GM23338 (cell line): ENCODE measurements around the gene GTF2E1. TPM values are rescaled to one million over a fixed set of nuclear protein-coding genes. Genes with fewer than 3 reads are reported as not detected.

Experiments
- ATAC-seq: fragments of 200-7000 bp; cut with Tn5 transposase; 3 replicates; pipeline ENCODE4 v1.9.1; 2020
- DNase-seq: peaks from one replicate; pipeline ENCODE4 v3.0.0-alpha.2; 2015; ENCODE audit warnings: low spot score
- H2AFZ ChIP-seq: fragments of 200-600 bp; sonication (generic); 2 replicates; pipeline ENCODE4 v1.8.0; 2016; ENCODE audit warnings: antibody characterized with exemption, mild to moderate bottlenecking, moderate library complexity
- H3F3A ChIP-seq: fragments of 200-600 bp; sonication (generic); replicated peaks from 2 replicates; pipeline ENCODE4 v1.8.0; 2017; ENCODE audit warnings: antibody characterized with exemption, mixed run types, low read depth
- H3K27ac ChIP-seq: fragments of 200-600 bp; sonication (generic); 2 replicates; pipeline ENCODE4 v1.6.1; 2016; ENCODE audit warnings: low read depth
- H3K27me3 ChIP-seq: fragments of 200-600 bp; sonication (generic); 2 replicates; pipeline ENCODE4 v1.8.0; 2016; ENCODE audit warnings: mild to moderate bottlenecking, mixed run types, moderate library complexity; ENCODE audit not compliant: insufficient read depth
- H3K36me3 ChIP-seq: fragments of 200-600 bp; sonication (generic); 2 replicates; pipeline ENCODE4 v1.8.0; 2016; ENCODE audit warnings: mild to moderate bottlenecking; ENCODE audit not compliant: insufficient read depth
- H3K4me1 ChIP-seq: fragments of 200-600 bp; sonication (generic); 2 replicates; pipeline ENCODE4 v1.8.0; 2016; ENCODE audit warnings: mild to moderate bottlenecking, moderate library complexity; ENCODE audit not compliant: insufficient read depth
- H3K4me2 ChIP-seq: fragments of 200-600 bp; sonication (generic); 2 replicates; pipeline ENCODE4 v1.7.1; 2017; ENCODE audit warnings: mixed run types
- H3K4me3 ChIP-seq: fragments of 200-600 bp; sonication (generic); 2 replicates; pipeline ENCODE4 v1.6.1; 2016; ENCODE audit warnings: mixed run types
- H3K79me2 ChIP-seq: fragments of 200-600 bp; sonication (generic); replicated peaks from 2 replicates; pipeline ENCODE4 v1.8.0; 2017; ENCODE audit warnings: mild to moderate bottlenecking; ENCODE audit not compliant: insufficient read depth
- H3K9me2 ChIP-seq: fragments of 200-600 bp; sonication (generic); 2 replicates; pipeline ENCODE4 v1.8.0; 2017; ENCODE audit not compliant: insufficient read depth
- H4K20me1 ChIP-seq: fragments of 200-600 bp; sonication (generic); replicated peaks from 2 replicates; pipeline ENCODE4 v1.8.0; 2017; ENCODE audit warnings: mild to moderate bottlenecking; ENCODE audit not compliant: insufficient read depth
- H3K27ac Mint-ChIP-seq: 2 replicates; pipeline ENCODE4 v1.8.0; 2020; ENCODE audit warnings: inconsistent platforms, mild to moderate bottlenecking, moderate library complexity, mixed read lengths
- H3K27me3 Mint-ChIP-seq: 3 replicates; pipeline ENCODE4 v1.8.0; 2022; ENCODE audit warnings: low read depth, mild to moderate bottlenecking, moderate library complexity, mixed read lengths, inconsistent platforms; ENCODE audit not compliant: insufficient read depth, poor library complexity
- H3K36me3 Mint-ChIP-seq: 3 replicates; pipeline ENCODE4 v1.8.0; 2021; ENCODE audit warnings: low read depth, mild to moderate bottlenecking, inconsistent platforms, moderate library complexity, mixed read lengths
- H3K4me1 Mint-ChIP-seq: 3 replicates; pipeline ENCODE4 v1.8.0; 2020; ENCODE audit warnings: mild to moderate bottlenecking, inconsistent platforms, mixed read lengths
- H3K4me3 Mint-ChIP-seq: 3 replicates; pipeline ENCODE4 v1.8.0; 2021; ENCODE audit warnings: moderate library complexity, mild to moderate bottlenecking, inconsistent platforms, mixed read lengths
- H3K9me3 Mint-ChIP-seq: 3 replicates; pipeline ENCODE4 v1.8.0; 2020; ENCODE audit warnings: moderate library complexity, mild to moderate bottlenecking, inconsistent platforms, mixed read lengths
- CREB1 ChIP-seq: fragments of 250-450 bp; sonication (Bioruptor Pico); IDR thresholded peaks from 2 replicates; pipeline ENCODE4 v1.5.0; 2020; ENCODE audit warnings: low read depth, mild to moderate bottlenecking, moderate library complexity
- CTCF ChIP-seq, 2 experiments: fragments of 200-600 bp in 1 of 2; sonication (generic) in 1 of 2; conservative IDR thresholded peaks; 2 replicates each; pipeline versions ENCODE4 v1.5.1 to v1.6.1; 2016 to 2017; ENCODE audit warnings: antibody characterized with exemption in 2 of 2, low read depth in 2 of 2, mild to moderate bottlenecking in 2 of 2, moderate library complexity in 1 of 2
- ETS1 ChIP-seq: IDR thresholded peaks from 2 replicates; pipeline ENCODE4 v1.6.1; 2016; ENCODE audit warnings: antibody characterized with exemption
- EZH2 ChIP-seq: fragments of 200-600 bp; sonication (generic); IDR thresholded peaks from one replicate; pipeline ENCODE4 v1.8.0; 2017; ENCODE audit warnings: antibody characterized with exemption, mild to moderate bottlenecking, low read depth; ENCODE audit not compliant: unreplicated experiment
- EZH2phosphoT487 ChIP-seq: fragments of 200-600 bp; sonication (generic); IDR thresholded peaks from one replicate; pipeline ENCODE4 v1.8.1; 2018; ENCODE audit warnings: antibody characterized with exemption; ENCODE audit not compliant: unreplicated experiment
- REST ChIP-seq: IDR thresholded peaks from one replicate; pipeline ENCODE4 v1.6.1; 2018; ENCODE audit warnings: antibody characterized with exemption; ENCODE audit not compliant: unreplicated experiment
- ZNF114 ChIP-seq: fragments of 250-450 bp; sonication (Bioruptor Pico); IDR thresholded peaks from 2 replicates; pipeline ENCODE4 v1.5.0; 2020; ENCODE audit warnings: mild to moderate bottlenecking, moderate library complexity
- ZNF331 ChIP-seq: fragments of 250-450 bp; sonication (Bioruptor Pico); IDR thresholded peaks from 2 replicates; pipeline ENCODE4 v1.5.0; 2020; ENCODE audit warnings: low read depth, mild to moderate bottlenecking, moderate library complexity
- polyA plus RNA-seq: library from polyadenylated mRNA; unstranded; fragments of >200 nt; fragmentation: Nextera tagmentation; extraction: Ambion mirVana; gene quantifications from 2 replicates; pipeline ENCODE4 v1.2.1, GENCODE V29; 2016
- total RNA-seq: library from RNA; depleted of rRNA; stranded (reverse); fragments of >200 nt; shearing (Covaris generic); gene quantifications from 2 replicates; pipeline ENCODE4 v1.2.3, GENCODE V29; 2014

Gene GTF2E1
- total and polyA plus RNA-seq, 2 experiments from 2014 or later = 24.3 to 69.0 TPM

GRCh38 chr3:120793601-120794000, 51.1 kb downstream of the GTF2E1 start (continued):
- TF ChIP-seq REST = no peak
- TF ChIP-seq EZH2 = no peak
- TF ChIP-seq ZNF114 (CRISPR knock-in tag) = no peak
- no peak for TF ChIP-seq EZH2phosphoT487
- TF ChIP-seq ETS1 = no peak
- TF ChIP-seq CREB1 (CRISPR knock-in tag) = no peak
- no peak for TF ChIP-seq CTCF (conservative IDR thresholded peaks at IDR 0.05; ENCODE audit: low read depth in 2 of 2)

GRCh38 chr3:120795017-120795648, 52.6 kb downstream of the GTF2E1 start:
- no peaks in the 10 kb centered on the region for H3K36me3 Mint-ChIP-seq
- Histone ChIP-seq H3K27ac (no peak overlapping the region), H3K27me3 (no peaks in the 10 kb centered on the region), H3K4me2 (no peak overlapping the region), H3K4me1 (peaks cover 23% of the 10 kb centered on the region), H3K4me3 (no peak overlapping the region), H4K20me1 (no peaks in the 10 kb centered on the region), H2AFZ (no peak overlapping the region), H3K79me2 (no peaks in the 10 kb centered on the region), H3K9me2 (peaks cover 4% of the 10 kb centered on the region), H3K36me3 (no peaks in the 10 kb centered on the region), H3F3A (no peaks in the 10 kb centered on the region)
- peak; percentile 92 for DNase-seq
- H3K27ac Mint-ChIP-seq = no peak overlapping the region
- peak; percentile 96 for ATAC-seq
- H3K9me3 Mint-ChIP-seq = no peaks in the 10 kb centered on the region
- TF ChIP-seq ZNF331 (CRISPR knock-in tag) (no peak), CTCF (conservative IDR thresholded peaks at IDR 0.05; ENCODE audit: low read depth in 2 of 2) (peak; percentile 91 to 97)
- H3K4me1 Mint-ChIP-seq = peaks cover 54% of the 10 kb centered on the region
- H3K27me3 Mint-ChIP-seq = no peaks in the 10 kb centered on the region
- no peak overlapping the region for H3K4me3 Mint-ChIP-seq
